Measurements from ENCODE around the gene PHC3. TPM values are rescaled to one million over a fixed set of nuclear protein-coding genes. Genes with fewer than 3 reads are reported as not detected.

Gene PHC3
- total and polyA plus RNA-seq, 2 donors (not counting 1 experiment from before 2014, with no cell fraction given), result 36.0 to 63.2 TPM

- H3K36me3 ChIP-seq (ENCODE audit: control insufficient read depth, insufficient read depth, low read length), result no peaks in the 10 kb centered on the region
- no peak overlapping the region for H3K9ac ChIP-seq (ENCODE audit: insufficient read depth, low read length)
- no peak overlapping the region for H2AFZ ChIP-seq (ENCODE audit: low read length)
- peaks cover 14% of the 10 kb centered on the region for H3K4me1 ChIP-seq (ENCODE audit: control insufficient read depth, extremely low read depth, insufficient read depth, low read length)
- H3K27ac ChIP-seq (ENCODE audit: insufficient read depth, low read length), result no peak overlapping the region
- DNase-seq (ENCODE audit: low read depth in 2 of 2), result peak; percentile 14 to 65
- TF ChIP-seq EZH2 (IDR thresholded peaks at IDR 0.05; ENCODE audit: low read length, missing control alignments), result no peak
- TF ChIP-seq CTCF (conservative IDR thresholded peaks at IDR 0.05 in 1 of 2, IDR thresholded peaks at IDR 0.05 in 1 of 2; ENCODE audit: low read depth in 1 of 2, low read length in 2 of 2), result no peak
- no peak overlapping the region for H3K4me3 ChIP-seq (replicated peaks in 1 of 4; ENCODE audit: control extremely low read depth in 1 of 4, insufficient read depth in 1 of 4, low read depth in 3 of 4, low read length in 4 of 4)
- H3K79me2 ChIP-seq (ENCODE audit: control insufficient read depth, insufficient read depth, low read length), result peaks cover 36% of the 10 kb centered on the region
- H3K4me2 ChIP-seq (ENCODE audit: extremely low read depth, insufficient read depth, low read length), result no peak overlapping the region
- H3K27me3 ChIP-seq (ENCODE audit: control insufficient read depth, insufficient read depth, low read length), result no peaks in the 10 kb centered on the region
- H3K9me3 ChIP-seq (ENCODE audit: control insufficient read depth, insufficient read depth, low read depth, low read length), result no peaks in the 10 kb centered on the region
- no peaks in the 10 kb centered on the region for H4K20me1 ChIP-seq (ENCODE audit: control insufficient read depth, extremely low read depth, insufficient read depth, low read length)
These were observed 45.0 kb upstream of the PHC3 start for GRCh38 chr3:170226426-170226960.

- no peak overlapping the region for H3K4me3 ChIP-seq (replicated peaks in 1 of 4; ENCODE audit: control extremely low read depth in 1 of 4, insufficient read depth in 1 of 4, low read depth in 3 of 4, low read length in 4 of 4)
- H3K36me3 ChIP-seq (ENCODE audit: control insufficient read depth, insufficient read depth, low read length), result no peaks in the 10 kb centered on the region
- peaks cover 32% of the 10 kb centered on the region for H3K79me2 ChIP-seq (ENCODE audit: control insufficient read depth, insufficient read depth, low read length)
- H3K27me3 ChIP-seq (ENCODE audit: control insufficient read depth, insufficient read depth, low read length), result no peaks in the 10 kb centered on the region
- no peak overlapping the region for H2AFZ ChIP-seq (ENCODE audit: low read length)
- H3K9me3 ChIP-seq (ENCODE audit: control insufficient read depth, insufficient read depth, low read depth, low read length), result no peaks in the 10 kb centered on the region
- peak in 1 of 2 donors; percentile 16 for DNase-seq (ENCODE audit: low read depth in 2 of 2)
- peak overlapping the region; percentile 15 for H3K4me2 ChIP-seq (ENCODE audit: extremely low read depth, insufficient read depth, low read length)
- no peaks in the 10 kb centered on the region for H4K20me1 ChIP-seq (ENCODE audit: control insufficient read depth, extremely low read depth, insufficient read depth, low read length)
- no peak overlapping the region for H3K27ac ChIP-seq (ENCODE audit: insufficient read depth, low read length)
- TF ChIP-seq CTCF (conservative IDR thresholded peaks at IDR 0.05 in 1 of 2, IDR thresholded peaks at IDR 0.05 in 1 of 2; ENCODE audit: low read depth in 1 of 2, low read length in 2 of 2) (no peak), EZH2 (IDR thresholded peaks at IDR 0.05; ENCODE audit: low read length, missing control alignments) (no peak)
- no peak overlapping the region for H3K9ac ChIP-seq (ENCODE audit: insufficient read depth, low read length)
- H3K4me1 ChIP-seq (ENCODE audit: control insufficient read depth, extremely low read depth, insufficient read depth, low read length), result peaks cover 14% of the 10 kb centered on the region
These were observed 43.6 kb upstream of the PHC3 start for GRCh38 chr3:170225166-170225565.

GRCh38 chr3:170222647-170223541 is 41.4 kb upstream of the PHC3 start:
- H4K20me1 ChIP-seq (ENCODE audit: control insufficient read depth, extremely low read depth, insufficient read depth, low read length), result no peaks in the 10 kb centered on the region
- DNase-seq (ENCODE audit: low read depth in 2 of 2), result peak; percentile 45 to 51
- H3K9me3 ChIP-seq (ENCODE audit: control insufficient read depth, insufficient read depth, low read depth, low read length), result no peaks in the 10 kb centered on the region
- H3K79me2 ChIP-seq (ENCODE audit: control insufficient read depth, insufficient read depth, low read length), result peaks cover 22% of the 10 kb centered on the region
- peaks cover 9% of the 10 kb centered on the region for H3K4me1 ChIP-seq (ENCODE audit: control insufficient read depth, extremely low read depth, insufficient read depth, low read length)
- H3K9ac ChIP-seq (ENCODE audit: insufficient read depth, low read length), result peak overlapping the region; percentile 98
- TF ChIP-seq CTCF (conservative IDR thresholded peaks at IDR 0.05 in 1 of 2, IDR thresholded peaks at IDR 0.05 in 1 of 2; ENCODE audit: low read depth in 1 of 2, low read length in 2 of 2), result peak in 1 of 2 donors; percentile 8
- no peak for TF ChIP-seq EZH2 (IDR thresholded peaks at IDR 0.05; ENCODE audit: low read length, missing control alignments)
- H3K27me3 ChIP-seq (ENCODE audit: control insufficient read depth, insufficient read depth, low read length), result no peaks in the 10 kb centered on the region
- peak overlapping the region; percentile 79 to 90 (median 86) for H3K4me3 ChIP-seq (replicated peaks in 1 of 4; ENCODE audit: control extremely low read depth in 1 of 4, insufficient read depth in 1 of 4, low read depth in 3 of 4, low read length in 4 of 4)
- peak overlapping the region; percentile 90 for H3K4me2 ChIP-seq (ENCODE audit: extremely low read depth, insufficient read depth, low read length)
- peak overlapping the region; percentile 78 for H2AFZ ChIP-seq (ENCODE audit: low read length)
- no peaks in the 10 kb centered on the region for H3K36me3 ChIP-seq (ENCODE audit: control insufficient read depth, insufficient read depth, low read length)
- H3K27ac ChIP-seq (ENCODE audit: insufficient read depth, low read length), result peak overlapping the region; percentile 100
